ENCODE results near the gene AMFR. TPM values are rescaled to one million over a fixed set of nuclear protein-coding genes. Genes with fewer than 3 reads are reported as not detected.
A peak's percentile ranks its signal among the peaks of the same experiment; 100 is the strongest.

The AMFR gene
- polyA plus RNA-seq, 3 donors: 141 to 145 (median 144) TPM

- no peak for DNase-seq (ENCODE audit: extremely low read depth in 1 of 11, low read depth in 9 of 11, low spot score in 4 of 11)
These were observed 95.5 kb downstream of the AMFR start for GRCh38 chr16:56329887-56330286.

GRCh38 chr16:56328276-56329022 is 96.9 kb downstream of the AMFR start:
- DNase-seq (ENCODE audit: extremely low read depth in 1 of 11, low read depth in 9 of 11, low spot score in 4 of 11): no peak

DNA sequence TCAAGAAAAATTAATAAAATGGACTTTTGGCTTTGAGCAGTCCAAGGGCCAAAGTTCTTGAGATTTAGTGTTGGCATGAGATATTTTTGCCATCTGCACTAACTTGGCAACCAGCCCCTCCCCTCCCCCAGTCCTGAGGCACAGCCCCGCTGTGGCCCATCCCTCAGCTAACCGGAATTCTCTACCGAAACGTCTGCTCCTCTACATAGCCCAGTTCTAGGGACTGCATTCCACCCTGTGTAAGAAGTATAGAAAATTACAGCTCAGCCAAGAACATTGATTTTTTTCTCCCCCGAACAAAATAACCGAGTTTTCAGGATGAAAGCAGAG is 97.5 kb downstream of the AMFR start:
- no peak for DNase-seq (ENCODE audit: extremely low read depth in 1 of 11, low read depth in 9 of 11, low spot score in 4 of 11)

GRCh38 chr16:56327071-56327928 is 98.0 kb downstream of the AMFR start:
- DNase-seq (ENCODE audit: extremely low read depth in 1 of 11, low read depth in 9 of 11, low spot score in 4 of 11): no peak

GRCh38 chr16:56325956-56326355 is 99.4 kb downstream of the AMFR start:
- no peak for DNase-seq (ENCODE audit: extremely low read depth in 1 of 11, low read depth in 9 of 11, low spot score in 4 of 11)

DNA sequence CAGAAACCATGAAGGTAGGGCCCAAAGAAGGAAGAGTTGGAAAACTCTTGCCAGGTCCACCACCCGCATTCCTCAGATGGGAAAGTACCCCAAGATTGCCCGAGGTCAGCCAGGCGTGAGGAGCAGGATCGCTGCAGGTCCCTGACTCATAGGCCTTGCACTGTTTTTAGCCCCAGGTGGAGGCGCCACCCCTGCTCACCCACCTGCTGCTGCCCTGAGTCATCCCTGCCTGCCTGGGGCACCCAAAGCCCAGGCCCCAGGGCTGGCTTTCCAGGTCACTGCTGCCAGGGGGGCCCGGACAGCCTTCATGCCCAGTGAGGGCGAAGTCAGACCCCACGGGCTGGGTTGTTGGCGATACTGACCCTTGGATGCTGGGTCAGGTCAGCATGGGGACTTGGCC is 100.9 kb downstream of the AMFR start:
- DNase-seq (ENCODE audit: extremely low read depth in 1 of 11, low read depth in 9 of 11, low spot score in 4 of 11): no peak

- no peak for DNase-seq (ENCODE audit: extremely low read depth in 1 of 11, low read depth in 9 of 11, low spot score in 4 of 11)
These were observed 103.8 kb downstream of the AMFR start for GRCh38 chr16:56321571-56321970.

GRCh38 chr16:56320811-56321558 is 104.4 kb downstream of the AMFR start:
- DNase-seq (ENCODE audit: extremely low read depth in 1 of 11, low read depth in 9 of 11, low spot score in 4 of 11): no peak

GRCh38 chr16:56320056-56320455 is 105.3 kb downstream of the AMFR start:
- DNase-seq (ENCODE audit: extremely low read depth in 1 of 11, low read depth in 9 of 11, low spot score in 4 of 11): no peak

GRCh38 chr16:56319376-56319775 is 106.0 kb downstream of the AMFR start:
- no peak for DNase-seq (ENCODE audit: extremely low read depth in 1 of 11, low read depth in 9 of 11, low spot score in 4 of 11)

DNA sequence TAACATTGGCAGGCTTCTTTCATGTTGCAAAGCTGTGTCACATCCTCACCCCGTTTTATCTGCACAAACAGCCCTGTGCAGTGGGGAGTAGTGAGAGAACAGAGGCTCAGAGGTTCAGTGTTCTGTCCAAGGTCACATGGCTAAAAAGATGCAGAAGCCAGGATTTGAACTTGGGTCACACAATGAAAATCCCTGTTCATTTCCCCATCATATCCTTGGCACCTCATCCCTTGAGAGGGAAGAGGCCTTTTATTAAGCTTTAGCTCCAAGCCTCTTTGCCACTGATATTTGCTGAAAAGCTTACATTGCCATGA is 106.6 kb downstream of the AMFR start:
- DNase-seq (ENCODE audit: extremely low read depth in 1 of 11, low read depth in 9 of 11, low spot score in 4 of 11): no peak

DNA sequence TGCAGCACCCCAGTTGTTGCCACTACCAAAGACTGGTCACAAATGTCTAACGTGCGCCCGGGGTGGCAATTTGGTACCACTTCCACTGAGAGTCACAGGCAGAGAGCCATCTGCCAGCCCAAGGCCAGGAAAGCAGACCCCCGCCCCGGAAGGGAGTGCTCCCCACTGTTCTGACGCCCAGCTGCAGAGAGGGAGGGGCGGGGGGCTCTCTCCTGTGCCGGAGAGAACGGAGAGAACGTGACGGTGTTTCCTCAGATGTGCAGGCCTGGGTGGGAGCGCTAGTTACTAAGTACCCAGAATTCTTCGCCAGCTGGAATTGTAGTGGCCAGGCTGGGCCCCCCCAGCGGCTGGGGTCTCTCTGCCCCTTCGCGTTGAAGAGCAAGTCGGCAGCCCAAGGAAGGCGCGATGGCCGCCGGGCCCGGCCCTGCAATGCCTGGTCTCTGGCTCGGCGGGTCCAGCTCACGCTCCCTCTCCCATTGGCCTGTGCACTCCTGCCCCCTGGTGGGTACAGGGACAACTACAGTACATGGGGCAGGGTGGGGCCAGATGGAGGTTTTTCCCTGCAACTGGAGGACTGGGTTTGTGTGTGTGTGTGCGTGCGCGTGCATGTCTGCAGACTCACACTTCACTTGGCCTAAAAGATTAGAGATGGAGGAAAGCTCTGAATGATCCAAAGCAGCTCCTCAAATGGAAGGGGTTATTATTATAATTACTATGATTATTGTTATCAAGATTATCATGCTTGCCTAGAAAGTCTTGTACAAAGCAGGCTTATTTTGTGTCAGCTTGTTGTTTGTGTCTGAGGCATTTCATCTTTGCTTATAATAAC is 107.1 kb downstream of the AMFR start:
- peak; percentile 60 to 85 (median 73) for DNase-seq (ENCODE audit: extremely low read depth in 1 of 11, low read depth in 9 of 11, low spot score in 4 of 11)

DNA sequence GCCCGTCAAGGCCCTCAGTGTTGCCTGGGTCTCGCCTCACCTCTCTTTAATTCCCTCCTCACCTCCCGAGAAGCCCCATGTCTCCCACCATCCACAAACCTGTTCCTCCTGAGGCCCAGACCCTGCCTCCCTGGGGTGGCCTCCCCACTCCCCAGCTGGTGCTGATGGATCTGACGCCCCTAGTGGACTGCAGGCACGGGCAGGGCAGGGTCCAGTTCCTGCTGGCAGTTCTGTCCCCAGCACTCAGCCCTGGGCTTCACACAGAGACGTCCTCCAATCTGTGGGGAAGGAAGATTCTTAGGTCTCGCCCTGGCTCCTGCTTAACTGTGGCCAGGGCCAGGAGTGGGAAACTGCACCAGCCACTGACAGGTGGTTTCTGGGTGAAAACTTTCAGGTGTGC is 108.8 kb downstream of the AMFR start:
- no peak for DNase-seq (ENCODE audit: extremely low read depth in 1 of 11, low read depth in 9 of 11, low spot score in 4 of 11)

GRCh38 chr16:56315955-56316354 is 109.4 kb downstream of the AMFR start:
- no peak for DNase-seq (ENCODE audit: extremely low read depth in 1 of 11, low read depth in 9 of 11, low spot score in 4 of 11)

- DNase-seq (ENCODE audit: extremely low read depth in 1 of 11, low read depth in 9 of 11, low spot score in 4 of 11): no peak
These were observed 111.0 kb downstream of the AMFR start for GRCh38 chr16:56314244-56314850.

GRCh38 chr16:56312556-56312955 is 112.8 kb downstream of the AMFR start:
- DNase-seq (ENCODE audit: extremely low read depth in 1 of 11, low read depth in 9 of 11, low spot score in 4 of 11): no peak

DNA sequence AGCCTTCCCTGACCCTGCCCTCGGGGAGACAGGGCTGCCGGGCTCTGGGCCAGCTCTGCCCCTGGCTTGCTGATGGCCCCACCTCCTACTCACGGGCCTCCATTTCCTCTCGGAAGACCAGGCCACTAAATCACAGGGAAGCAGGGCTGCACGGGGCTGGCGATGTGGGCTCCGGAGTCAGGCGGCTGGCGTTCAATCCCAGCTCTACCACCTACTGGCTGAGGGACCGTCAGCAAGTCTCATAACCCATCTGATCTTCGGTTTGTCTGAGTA is 113.4 kb downstream of the AMFR start:
- DNase-seq (ENCODE audit: extremely low read depth in 1 of 11, low read depth in 9 of 11, low spot score in 4 of 11): no peak

Measured in renal cortex interstitium (tissue), 11 donors.